Muscle of leg (tissue), 11 donors: Measurements from ENCODE around the gene IL16. TPM values are rescaled to one million over a fixed set of nuclear protein-coding genes. Genes with fewer than 3 reads are reported as not detected.

Experiments used
- DNase-seq: peaks from one replicate; pipeline ENCODE4 v3.0.0; 2013
- H3K27ac ChIP-seq: one replicate; pipeline ENCODE4 v1.5.1; 2013; ENCODE audit warnings: mild to moderate bottlenecking, low read length, control low read depth
- H3K27me3 ChIP-seq: one replicate; pipeline ENCODE4 v1.6.1; 2013; ENCODE audit warnings: low read length; ENCODE audit not compliant: control insufficient read depth, insufficient read depth
- H3K36me3 ChIP-seq: one replicate; pipeline ENCODE4 v1.6.1; 2013; ENCODE audit warnings: low read length; ENCODE audit not compliant: control insufficient read depth, insufficient read depth
- H3K4me1 ChIP-seq: one replicate; pipeline ENCODE4 v1.6.1; 2013; ENCODE audit warnings: low read length; ENCODE audit not compliant: control insufficient read depth, insufficient read depth
- H3K4me3 ChIP-seq: one replicate; pipeline ENCODE4 v1.5.1; 2013; ENCODE audit warnings: low read length, control low read depth
- H3K9me3 ChIP-seq: replicated peaks from 2 replicates; pipeline ENCODE4 v1.6.1; 2013; ENCODE audit warnings: low read depth, low read length; ENCODE audit not compliant: control insufficient read depth
- WGBS: methylation state at CpG from one replicate; pipeline ENCODE4 v1.1.5; 2013; ENCODE audit warnings: missing lambda C conversion rate; ENCODE audit not compliant: insufficient coverage; 5-methylcytosine and 5-hydroxymethylcytosine counted together
- polyA plus RNA-seq, 8 donors: library from polyadenylated mRNA; unstranded; fragments of 120-200 nt; gene quantifications; one replicate each; pipeline versions ENCODE4 v1.2.1 to v1.2.3, GENCODE V29; 2013; ENCODE audit warnings: inconsistent platforms in 1 of 8, low replicate concordance in 1 of 8; ENCODE audit not compliant: insufficient read length in 8 of 8, insufficient read depth in 1 of 8
- total RNA-seq: library from RNA; stranded (reverse); fragments of 120-200 nt; gene quantifications from one replicate; pipeline ENCODE4 v1.2.4, GENCODE V29; 2013

Gene IL16
- total and polyA plus RNA-seq, 9 donors, result 3.9 to 8.9 (median 7.3) TPM

- 94% methylated on average over 3 of the region's 4 CpGs for WGBS
Observed at GRCh38 chr15:81289910-81290309, 93.2 kb downstream of the IL16 start.

GRCh38 chr15:81291916-81292522 lies 95.3 kb downstream of the IL16 start:
- no peaks in the 10 kb centered on the region for H3K9me3 ChIP-seq
- H3K4me1 ChIP-seq, result peaks cover 23% of the 10 kb centered on the region
- H3K36me3 ChIP-seq, result no peaks in the 10 kb centered on the region
- H3K27ac ChIP-seq, result no peak overlapping the region
- no peak for DNase-seq
- no peak overlapping the region for H3K4me3 ChIP-seq
- H3K27me3 ChIP-seq, result peaks cover 2% of the 10 kb centered on the region
- 69% methylated on average over 5 of the region's 5 CpGs for WGBS

More at GRCh38 chr15:81289910-81290309, 93.2 kb downstream of the IL16 start:
- H3K27ac ChIP-seq, result no peak overlapping the region
- no peaks in the 10 kb centered on the region for H3K36me3 ChIP-seq
- H3K4me3 ChIP-seq, result no peak overlapping the region
- H3K9me3 ChIP-seq, result no peaks in the 10 kb centered on the region
- H3K27me3 ChIP-seq, result peaks cover 2% of the 10 kb centered on the region
- peaks cover 13% of the 10 kb centered on the region for H3K4me1 ChIP-seq
- no peak for DNase-seq

GRCh38 chr15:81292523-81293001 lies 95.9 kb downstream of the IL16 start:
- Histone ChIP-seq H3K27ac (no peak overlapping the region), H3K4me3 (no peak overlapping the region), H3K36me3 (no peaks in the 10 kb centered on the region), H3K9me3 (no peaks in the 10 kb centered on the region), H3K27me3 (peaks cover 2% of the 10 kb centered on the region), H3K4me1 (peaks cover 23% of the 10 kb centered on the region)
- 84% methylated on average over 7 of the region's 12 CpGs for WGBS
- peak; percentile 22 for DNase-seq

- WGBS, result 45% methylated on average over 3 of the region's 9 CpGs
- Histone ChIP-seq H3K4me3 (no peak overlapping the region), H3K27me3 (peaks cover 2% of the 10 kb centered on the region), H3K36me3 (no peaks in the 10 kb centered on the region), H3K9me3 (no peaks in the 10 kb centered on the region), H3K27ac (peak overlapping the region; percentile 67), H3K4me1 (peaks cover 23% of the 10 kb centered on the region)
- peak; percentile 59 for DNase-seq
Observed at GRCh38 chr15:81293728-81294515, 97.2 kb downstream of the IL16 start.

GRCh38 chr15:81294516-81294880 lies 97.8 kb downstream of the IL16 start:
- H3K4me1 ChIP-seq, result peaks cover 23% of the 10 kb centered on the region
- no peak for DNase-seq
- no peak overlapping the region for H3K4me3 ChIP-seq
- 40% methylated on average over 5 of the region's 6 CpGs for WGBS
- H3K27me3 ChIP-seq, result peaks cover 2% of the 10 kb centered on the region
- no peaks in the 10 kb centered on the region for H3K36me3 ChIP-seq
- H3K9me3 ChIP-seq, result no peaks in the 10 kb centered on the region
- H3K27ac ChIP-seq, result peak overlapping the region; percentile 67

- H3K36me3 ChIP-seq, result no peaks in the 10 kb centered on the region
- peak; percentile 58 for DNase-seq
- H3K9me3 ChIP-seq, result no peaks in the 10 kb centered on the region
- H3K4me3 ChIP-seq, result no peak overlapping the region
- peaks cover 23% of the 10 kb centered on the region for H3K4me1 ChIP-seq
- peaks cover 2% of the 10 kb centered on the region for H3K27me3 ChIP-seq
- 0% methylated on average over 1 of the region's 5 CpGs for WGBS
- peak overlapping the region; percentile 74 for H3K27ac ChIP-seq
Observed at GRCh38 chr15:81295486-81296121, 98.9 kb downstream of the IL16 start.

- WGBS, result no CpG with 5 or more reads among the region's 2 CpGs
- Histone ChIP-seq H3K9me3 (no peaks in the 10 kb centered on the region), H3K4me3 (no peak overlapping the region), H3K36me3 (no peaks in the 10 kb centered on the region), H3K27me3 (peaks cover 2% of the 10 kb centered on the region), H3K27ac (peak overlapping the region; percentile 74), H3K4me1 (peaks cover 23% of the 10 kb centered on the region)
- DNase-seq, result no peak
Observed at GRCh38 chr15:81296186-81296585, 99.5 kb downstream of the IL16 start.

- Histone ChIP-seq H3K27ac (peak overlapping the region; percentile 74), H3K4me1 (peaks cover 23% of the 10 kb centered on the region), H3K27me3 (peaks cover 2% of the 10 kb centered on the region), H3K9me3 (no peaks in the 10 kb centered on the region), H3K4me3 (peak overlapping the region; percentile 31), H3K36me3 (no peaks in the 10 kb centered on the region)
- 73% methylated on average over 11 of the region's 11 CpGs for WGBS
- DNase-seq, result peak; percentile 79
Observed at GRCh38 chr15:81296673-81297072, 100.0 kb downstream of the IL16 start.

- Histone ChIP-seq H3K4me1 (peaks cover 23% of the 10 kb centered on the region), H3K27me3 (peaks cover 2% of the 10 kb centered on the region), H3K27ac (peak overlapping the region; percentile 52), H3K36me3 (no peaks in the 10 kb centered on the region), H3K4me3 (peak overlapping the region; percentile 31), H3K9me3 (no peaks in the 10 kb centered on the region)
- WGBS, result 29% methylated on average over 1 of the region's 3 CpGs
- no peak for DNase-seq
Observed at GRCh38 chr15:81297147-81297572, 100.5 kb downstream of the IL16 start.
